Measurements from ENCODE around the gene MAP3K10.
A peak's percentile ranks its signal among the peaks of the same experiment; 100 is the strongest.
"Not testable (repeated sequence)": the region's sequence is repeated elsewhere in the genome, so short reads cannot be mapped to it uniquely, and the experiment has no call there.

Gene MAP3K10

DNA sequence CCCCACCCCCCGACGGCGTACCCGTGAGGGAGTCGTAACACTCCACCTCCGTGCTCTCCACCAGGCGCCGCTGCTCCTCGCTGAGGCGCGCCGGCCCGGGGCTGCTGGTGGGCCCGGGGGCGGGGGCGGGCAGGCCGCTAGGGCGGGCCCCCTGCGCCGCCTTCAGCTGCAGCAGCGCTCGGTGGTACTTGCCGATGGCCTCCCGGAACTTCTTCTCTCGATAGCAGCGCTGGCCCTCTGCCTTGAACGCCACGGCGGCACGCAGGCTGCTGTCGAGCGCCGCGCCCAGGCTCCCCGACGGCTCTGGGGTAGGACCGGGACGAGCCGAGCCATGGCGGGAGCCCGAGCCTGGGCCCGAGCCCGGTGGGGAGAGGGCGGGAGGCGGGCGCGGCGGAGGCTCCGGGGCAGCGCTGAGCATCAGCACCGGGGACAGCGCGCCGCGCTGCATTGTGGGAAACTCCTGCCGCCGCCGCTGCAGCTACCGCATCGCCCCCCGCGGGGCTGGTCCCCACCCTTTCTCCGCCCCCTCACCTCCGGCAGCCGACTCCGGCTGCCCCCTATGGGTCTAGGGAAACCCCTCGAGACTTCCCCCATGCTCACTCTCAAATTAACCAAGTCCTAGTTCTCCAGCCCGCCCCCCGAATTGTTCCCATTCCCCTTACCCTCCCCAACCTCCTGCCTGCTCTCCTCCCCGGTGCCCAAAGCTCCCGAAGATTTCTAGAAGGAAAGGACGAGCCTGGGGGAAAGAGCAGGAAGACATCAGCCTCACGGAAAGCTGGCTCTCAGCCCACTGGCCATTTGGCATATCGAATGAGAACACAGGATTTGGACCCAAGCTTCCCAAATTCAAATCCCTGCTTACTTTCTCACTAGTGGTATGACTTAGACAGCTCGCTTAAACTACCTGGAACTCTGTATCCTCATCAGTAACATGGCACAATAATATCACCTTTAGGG is 27.0 kb downstream of the MAP3K10 start, which contains the start of gene TTC9B:
Gene TTC9B (minus strand): TSS at position 451 of the 957 bp plus-strand sequence. CDS start 3 bp downstream, at position 448.
- no peak for DNase-seq

DNA sequence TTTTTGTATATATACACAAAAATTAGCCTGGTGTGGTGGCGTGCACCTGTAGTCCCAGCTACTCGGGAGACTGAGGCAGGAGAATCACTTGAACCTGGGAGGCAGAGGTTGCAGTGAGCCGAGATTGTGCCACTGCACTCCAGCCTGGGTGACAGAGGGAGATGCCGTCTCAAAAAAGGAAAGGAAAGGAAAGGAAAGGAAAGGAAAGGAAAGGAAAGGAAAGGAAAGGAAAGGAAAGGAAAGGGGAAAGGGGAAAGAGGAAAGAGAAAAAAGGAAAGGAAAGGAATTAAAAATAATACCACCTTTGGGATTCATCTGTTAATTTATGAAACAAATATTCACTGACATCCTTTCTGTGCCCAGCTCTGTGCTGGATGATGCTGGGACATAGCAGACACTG is 27.8 kb downstream of the MAP3K10 start:
- not testable (repeated sequence) for DNase-seq

DNA sequence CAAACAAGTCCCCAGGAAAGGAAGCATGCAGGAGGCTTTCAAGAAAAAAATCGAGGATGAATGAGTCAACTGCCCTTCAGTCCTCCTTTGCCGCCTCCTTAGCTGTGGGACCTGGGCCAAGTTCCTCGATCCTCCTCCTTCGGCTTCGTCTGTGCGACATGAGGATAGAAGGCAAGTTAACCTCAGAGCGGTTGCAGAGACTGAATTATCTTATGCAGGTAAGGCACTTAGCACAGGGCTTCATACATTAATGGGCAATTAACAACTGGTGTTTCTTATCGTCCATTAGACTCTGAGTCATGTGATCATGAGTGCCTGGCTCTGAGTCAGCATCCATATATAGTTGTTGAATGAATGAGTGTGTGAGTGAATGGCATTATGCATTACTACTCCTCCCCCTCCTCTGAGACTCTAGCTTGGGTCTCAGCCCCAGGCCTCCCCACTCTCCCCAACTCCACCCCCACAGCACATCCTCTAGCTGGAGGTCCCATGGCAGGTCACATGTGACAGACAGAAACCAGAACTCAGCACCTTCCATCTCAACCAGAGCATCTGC is 28.6 kb downstream of the MAP3K10 start:
- no peak for DNase-seq

DNA sequence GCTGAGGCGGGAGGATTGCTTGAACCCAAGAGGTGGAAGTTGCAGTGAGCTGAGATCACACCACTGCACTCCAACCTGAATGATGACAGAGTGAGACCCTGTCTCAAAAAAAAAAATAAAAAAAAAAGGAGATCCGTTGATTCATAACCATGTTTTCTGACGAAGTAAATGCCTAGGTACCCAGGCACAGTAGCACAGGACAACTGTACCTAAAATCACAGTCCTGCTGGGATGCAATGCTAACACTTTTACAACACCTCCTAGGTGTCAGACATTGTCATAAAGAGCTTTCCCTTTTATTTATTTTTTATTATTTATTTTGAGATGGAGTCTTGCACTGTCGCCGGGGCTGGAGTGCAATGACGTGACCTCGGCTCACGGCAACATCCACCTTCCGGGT is 29.4 kb downstream of the MAP3K10 start:
- DNase-seq = no peak

DNA sequence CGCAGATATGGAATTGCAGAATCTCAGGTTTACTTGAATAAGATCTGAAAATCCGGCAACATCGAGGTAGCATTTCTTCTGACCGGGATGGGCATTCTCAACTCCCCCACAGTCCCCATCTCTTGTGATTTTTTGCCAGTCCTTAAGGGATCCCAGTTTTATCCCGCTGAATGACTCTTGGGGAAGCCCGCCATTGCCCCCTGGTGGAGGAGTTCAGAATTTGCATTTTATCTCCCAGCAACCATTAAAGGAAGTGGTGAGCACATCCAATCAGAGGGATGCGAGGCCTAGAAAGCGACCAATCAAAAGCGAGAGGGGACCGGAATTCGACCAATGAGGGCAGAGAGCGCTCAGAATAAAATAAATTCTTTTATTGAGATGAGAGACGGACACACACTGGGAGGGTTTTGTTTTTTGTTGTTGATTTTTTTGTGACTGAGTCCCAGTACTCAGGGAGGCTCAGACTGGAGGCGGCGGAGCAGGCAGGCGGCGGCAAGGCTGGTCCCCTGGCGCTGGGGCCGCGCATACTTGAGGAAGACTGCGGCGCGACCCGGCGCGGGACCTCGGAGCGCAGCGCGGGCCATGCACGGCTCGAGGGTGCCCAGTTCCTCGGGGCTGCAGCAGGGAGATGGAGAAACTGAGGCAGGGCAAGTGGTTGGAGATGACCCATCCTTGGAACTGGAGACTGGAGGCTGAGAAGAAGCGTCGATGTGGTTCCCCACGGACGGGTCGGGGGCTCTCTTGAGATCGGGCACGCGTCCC is 30.8 kb downstream of the MAP3K10 start:
- peak; percentile 35 for DNase-seq

DNA sequence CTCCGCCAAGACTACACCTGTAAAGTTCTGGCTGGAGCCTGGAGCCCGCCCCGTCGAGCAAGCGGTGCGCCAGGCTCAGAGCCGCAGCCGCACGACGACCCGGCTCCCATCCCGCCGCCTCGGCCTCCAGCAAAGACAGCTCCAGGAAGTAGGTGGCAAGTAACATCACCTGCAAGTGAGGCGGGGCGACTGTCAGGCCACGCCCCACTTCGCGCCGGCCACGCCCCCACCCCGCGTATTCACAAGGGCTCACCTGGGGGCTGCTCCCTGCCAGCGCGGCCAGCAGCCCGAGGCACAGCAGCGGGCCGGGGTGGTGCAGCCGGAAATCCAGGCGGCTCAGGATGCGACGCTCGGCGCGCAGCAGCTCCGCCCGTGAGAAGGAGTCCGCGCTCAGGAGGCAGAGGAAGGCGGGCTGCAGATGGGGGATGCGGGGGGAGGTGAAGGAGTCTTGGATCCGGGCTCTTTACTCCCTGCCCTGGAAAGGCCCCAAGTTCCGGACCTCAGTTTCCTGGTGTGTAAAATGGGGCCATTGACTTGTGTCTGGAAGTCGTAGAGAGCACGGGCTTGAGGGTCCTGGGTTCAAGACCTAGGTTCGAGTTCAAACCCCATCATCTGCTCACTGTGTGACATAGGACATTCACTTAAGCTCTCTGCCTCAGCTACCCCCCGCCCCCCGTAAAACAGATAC is 32.1 kb downstream of the MAP3K10 start:
- DNase-seq = no peak

DNA sequence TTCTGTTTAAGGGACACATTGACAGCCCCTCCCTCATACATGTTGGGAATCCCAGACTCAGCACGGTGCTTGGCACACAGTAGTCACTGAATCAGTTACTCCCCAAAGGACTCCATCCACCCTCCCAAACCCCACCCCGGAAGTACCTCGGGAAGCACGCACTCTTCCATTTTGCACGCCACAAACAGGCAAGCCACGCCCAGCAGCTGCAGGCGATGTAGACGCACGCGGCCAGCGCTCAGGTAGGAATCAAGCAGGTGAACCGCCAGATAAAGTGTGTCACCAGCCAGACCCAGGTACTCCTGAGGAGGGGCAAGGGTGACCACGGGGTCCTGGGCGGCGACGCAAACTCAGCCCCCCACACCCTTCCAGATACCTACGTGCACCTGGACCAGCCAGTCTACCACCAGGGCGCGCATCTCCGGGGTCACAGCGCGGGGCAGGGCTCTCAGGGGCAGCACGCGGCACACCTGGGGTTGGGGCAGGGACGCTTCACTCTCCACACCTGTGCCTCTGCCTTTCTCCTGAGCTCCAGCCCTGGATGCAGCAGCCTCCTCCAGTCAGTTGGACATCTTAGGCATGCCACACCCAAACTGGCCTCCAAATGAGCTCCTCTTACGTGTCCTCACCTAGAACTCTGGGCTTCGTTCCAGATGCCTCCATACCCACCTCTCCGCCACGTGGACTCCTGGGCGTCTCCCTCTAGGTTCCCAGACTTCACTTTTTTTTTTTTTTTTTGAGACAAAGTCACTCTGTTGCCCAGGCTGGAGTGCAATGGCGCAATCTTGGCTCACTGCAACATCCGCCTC is 33.3 kb downstream of the MAP3K10 start:
- DNase-seq = no peak

DNA sequence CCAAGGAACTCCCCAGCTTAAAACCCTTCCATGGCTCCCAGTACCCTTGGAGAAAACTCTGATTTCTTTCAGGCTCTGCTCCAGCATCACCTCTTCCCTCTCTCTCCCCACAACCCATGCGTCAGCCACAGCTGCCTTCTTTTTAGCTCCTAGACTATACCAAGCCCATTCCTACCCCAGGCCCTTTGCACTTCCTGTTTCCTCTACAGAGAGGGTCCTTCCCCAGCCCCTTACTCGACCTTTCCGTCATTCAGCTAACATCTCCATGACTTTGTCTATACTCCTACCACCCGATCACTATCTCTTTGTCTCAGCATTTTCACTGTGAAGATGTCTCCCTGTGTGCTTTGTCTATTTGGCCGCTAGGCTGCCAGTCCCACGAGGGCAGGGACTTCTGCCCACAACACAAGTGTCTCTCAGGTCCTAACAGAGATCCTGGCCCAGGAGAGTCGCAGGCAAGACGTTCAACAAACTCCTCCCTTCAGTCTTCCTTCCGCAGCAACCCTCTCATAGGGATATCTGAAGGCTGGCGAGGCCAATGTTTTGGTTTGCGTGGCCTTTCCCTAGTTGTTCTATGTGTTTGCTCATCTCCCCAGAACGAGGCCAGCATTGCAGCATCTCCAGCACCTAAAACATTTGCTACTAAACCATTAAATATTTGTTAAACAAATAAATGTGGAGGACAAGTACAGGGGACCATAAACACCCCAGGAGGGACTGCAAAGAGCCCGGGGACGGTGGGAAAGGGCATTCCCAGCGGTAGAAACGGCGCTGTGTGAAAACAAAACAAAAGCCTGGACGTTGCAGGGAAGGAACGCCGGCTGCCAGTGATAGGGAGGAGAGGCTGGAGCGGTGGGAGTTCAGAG is 34.4 kb downstream of the MAP3K10 start:
- DNase-seq = no peak

DNA sequence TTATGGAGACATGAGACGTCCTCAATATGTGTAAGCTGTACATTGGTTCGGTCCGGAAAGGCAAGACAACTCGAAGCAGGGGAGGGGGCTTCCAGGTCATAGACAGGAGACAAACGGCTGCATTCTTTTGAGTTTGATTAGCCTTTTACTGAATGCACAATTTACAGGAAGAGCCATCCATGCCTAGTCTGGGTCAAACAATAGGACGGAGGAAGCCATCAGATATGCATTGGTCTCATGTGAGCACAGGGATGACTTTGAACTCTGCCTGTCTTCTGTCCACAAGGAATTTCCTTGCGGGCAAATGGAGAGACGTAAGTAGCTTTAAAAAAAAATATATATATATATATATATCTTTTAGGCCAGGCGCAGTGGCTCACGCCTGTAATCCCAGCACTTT is 37.1 kb downstream of the MAP3K10 start:
- no peak for DNase-seq

DNA sequence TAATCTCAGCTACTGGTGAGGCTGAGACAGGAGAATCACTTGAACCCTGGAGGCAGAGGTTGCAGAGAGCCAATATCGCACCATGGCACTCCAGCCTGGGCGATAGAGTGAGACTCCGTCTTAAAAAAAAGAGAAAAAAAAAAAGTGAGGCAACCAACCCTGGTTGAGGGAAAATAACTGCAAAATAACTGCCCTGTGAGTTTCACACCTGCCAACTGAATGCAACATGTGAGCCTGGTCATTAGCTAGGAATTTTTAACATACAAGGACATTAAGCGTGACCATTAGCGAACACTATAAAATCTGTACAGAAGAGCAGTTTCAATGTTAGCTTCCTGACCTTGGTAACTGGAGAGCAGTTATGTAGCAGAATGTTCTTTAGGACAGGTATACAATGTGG is 37.6 kb downstream of the MAP3K10 start:
- DNase-seq = no peak

DNA sequence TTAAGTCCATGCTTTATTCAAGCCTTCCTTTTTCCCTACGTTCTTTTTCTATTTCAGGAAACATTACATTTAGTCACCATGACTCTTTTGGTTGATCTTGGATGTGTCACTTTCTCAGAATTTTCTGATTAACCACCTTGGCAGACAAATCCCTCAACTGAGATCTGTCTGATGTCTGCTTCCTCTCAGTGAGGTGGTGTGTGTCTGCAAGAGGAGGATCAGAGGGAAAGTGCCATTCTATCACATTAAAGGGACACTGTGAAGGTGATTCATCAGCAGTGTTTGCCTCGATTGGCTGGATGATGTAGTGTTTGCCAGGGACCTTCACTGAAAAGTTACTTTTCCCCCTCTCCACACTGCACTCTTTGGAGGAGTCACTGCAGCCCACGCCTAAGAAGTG is 38.3 kb downstream of the MAP3K10 start:
- DNase-seq = no peak

DNA sequence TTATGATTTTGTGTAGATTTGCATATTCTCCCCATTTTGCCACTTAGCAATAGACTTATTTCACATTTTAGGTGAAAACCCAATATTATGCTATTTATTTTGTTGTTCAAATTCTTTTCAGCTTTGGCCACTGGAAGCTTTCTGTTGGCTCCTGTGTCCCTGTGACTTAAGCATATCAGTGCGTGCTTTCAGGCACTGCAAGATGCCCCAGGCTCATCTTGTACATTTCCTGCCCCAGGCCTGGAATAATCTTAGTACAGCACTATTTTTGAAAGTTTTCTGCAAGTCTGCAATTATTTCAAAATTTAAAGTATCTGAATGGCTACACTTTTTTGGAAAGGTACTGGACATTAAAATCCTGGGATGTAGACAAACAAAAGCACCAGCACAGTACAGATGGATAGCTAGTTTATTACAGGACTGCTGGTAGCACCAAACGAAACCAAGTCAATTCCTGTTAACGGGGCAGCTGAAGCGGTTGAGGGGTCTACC is 38.7 kb downstream of the MAP3K10 start:
- no peak for DNase-seq

DNA sequence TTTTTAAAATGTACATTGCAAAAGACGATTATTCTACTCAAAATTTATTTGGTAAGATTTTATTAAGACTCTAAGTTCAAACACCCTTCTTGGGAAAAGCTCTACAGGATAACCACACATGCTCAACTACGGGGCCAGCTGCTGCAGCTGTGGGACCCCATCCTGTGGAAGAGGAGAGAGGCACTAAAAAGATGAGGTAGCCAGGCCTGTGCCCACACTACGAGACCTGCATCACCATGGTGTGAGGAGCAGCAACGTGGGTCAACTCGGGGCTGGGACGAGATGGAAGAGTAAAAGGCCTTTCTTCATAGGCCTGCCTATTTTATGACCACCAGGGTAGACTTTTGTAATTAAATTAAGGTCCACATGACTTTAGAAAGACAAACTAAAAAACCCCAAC is 39.8 kb downstream of the MAP3K10 start:
- DNase-seq = no peak

DNA sequence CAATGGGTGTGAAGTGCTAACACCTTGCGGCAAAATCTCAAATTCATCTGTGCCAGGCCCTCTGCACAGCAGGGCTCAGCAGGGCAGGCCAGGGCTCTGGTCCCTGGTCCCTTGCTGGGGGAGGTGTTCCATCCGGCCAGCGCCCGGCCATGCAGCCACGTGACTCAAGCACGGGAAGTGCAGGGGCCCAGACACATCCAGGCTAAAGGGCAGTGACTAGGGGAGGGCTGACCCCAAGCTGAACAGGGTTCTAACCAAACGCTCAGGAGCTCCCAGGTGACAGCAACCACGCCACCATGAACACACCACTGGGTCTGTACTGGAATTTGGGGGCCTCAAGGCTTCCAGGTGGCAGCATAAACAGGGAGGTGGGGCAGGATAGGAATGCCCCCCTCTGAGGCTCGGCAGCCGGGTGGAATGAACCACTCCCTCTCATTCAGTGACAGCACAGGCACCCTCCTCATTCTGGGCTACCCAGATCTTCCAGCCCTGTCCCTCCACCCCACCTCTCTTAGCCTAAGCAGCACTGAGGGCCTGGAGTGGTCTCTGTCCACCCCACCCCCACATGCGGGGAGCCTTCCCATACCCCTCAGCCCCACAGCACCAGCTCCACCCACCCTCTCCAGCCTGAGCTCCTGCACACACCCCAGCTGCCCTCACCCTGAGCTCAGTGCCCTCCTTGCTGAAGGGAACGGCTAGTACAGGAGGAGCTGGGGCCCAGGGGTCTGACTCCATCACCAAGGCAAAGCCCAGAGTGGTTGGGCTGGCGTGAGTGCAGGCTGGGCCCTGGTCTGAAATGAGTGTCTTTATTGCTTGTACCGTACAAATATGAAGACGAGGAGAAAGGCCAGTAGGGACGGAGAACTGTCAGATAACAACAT is 40.6 kb downstream of the MAP3K10 start:
- no peak for DNase-seq

DNA sequence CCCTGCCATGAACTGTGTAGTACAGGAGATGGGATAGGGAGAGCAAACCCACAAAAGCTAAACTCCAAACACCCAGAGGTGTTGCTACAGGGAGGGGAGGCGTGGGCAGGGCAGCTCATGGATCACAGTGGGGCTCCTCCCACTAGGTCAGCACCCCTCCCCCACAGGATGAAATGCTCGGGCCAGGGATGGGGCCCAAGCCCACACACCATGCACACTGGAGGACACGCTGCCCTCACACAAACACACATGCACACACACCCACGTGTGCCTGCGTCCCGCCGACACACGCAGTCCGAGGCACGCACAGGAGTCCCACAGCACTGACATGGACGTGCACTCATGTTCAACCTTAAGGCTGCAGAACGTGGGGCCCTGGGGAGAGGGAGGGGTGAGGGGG is 41.3 kb downstream of the MAP3K10 start:
- DNase-seq = no peak

DNA sequence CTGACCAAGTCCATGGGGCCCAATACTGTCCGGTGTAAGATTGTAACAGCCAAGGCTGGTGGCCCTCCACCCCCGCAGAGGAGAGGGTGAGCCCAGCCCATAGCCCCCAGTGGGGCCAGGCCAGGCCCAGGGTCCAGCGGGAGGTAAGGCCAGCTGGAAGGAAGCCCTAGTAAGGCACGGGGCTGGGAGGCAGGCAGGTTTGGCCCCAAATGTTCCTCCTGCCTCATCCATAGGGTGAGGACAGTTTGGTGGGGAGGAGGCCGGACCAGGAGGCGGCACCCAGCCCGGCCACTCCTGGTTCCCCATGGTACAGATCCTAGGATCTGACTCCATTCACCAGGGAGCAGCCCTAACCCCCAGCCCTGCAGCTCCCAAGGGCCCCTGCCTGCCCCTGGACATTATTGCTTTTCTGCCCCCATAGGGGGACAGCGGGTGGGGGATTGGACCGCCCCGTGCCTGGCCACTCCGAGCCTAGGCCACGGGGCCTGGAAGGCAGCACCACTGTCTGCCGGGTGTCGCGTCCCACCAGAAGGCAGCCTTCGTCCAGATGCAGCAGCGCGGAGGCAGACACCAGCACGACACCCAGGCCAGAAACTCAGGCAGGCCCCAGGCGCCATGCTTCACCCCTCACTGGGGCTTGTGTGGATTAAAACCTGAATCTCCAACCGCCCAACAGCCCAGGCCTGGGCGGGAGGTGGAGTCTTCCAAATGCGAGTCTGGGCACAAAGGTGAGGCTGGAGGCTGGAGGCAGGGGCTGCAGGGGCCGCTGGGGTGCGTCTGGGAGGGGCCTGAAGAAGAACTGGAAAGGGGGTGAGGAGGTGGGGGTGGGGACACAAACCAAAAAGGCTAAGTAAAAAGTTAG is 42.0 kb downstream of the MAP3K10 start:
- DNase-seq = no peak

DNA sequence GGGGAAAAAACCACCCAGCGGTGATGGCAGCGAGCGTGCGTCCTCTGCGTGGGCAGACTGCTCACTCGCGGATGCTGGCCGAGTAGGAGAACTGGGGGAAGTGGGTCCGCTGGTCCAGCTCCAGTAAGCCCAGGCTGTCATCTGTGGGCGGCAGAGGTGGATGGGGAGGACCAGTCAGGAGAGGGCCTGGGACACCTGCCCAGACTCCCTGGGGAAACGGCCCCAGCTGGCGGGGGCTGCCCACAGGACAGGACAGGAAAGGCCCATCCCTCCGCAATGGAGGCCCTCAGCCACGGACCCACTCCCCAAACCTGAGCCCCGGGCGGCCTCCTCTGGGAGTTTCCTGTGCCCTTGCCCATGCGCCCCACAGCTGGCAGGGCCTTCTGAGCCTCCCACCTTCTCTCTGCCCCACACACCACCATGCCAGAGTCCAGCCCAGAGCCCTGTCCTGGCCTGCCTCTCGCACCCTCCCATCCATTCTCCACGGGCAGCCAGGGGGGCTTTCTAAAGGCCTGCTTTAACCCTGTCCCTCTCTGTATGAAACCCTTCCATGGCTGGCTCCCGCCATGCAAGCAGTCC is 42.7 kb downstream of the MAP3K10 start:
- no peak for DNase-seq

DNA sequence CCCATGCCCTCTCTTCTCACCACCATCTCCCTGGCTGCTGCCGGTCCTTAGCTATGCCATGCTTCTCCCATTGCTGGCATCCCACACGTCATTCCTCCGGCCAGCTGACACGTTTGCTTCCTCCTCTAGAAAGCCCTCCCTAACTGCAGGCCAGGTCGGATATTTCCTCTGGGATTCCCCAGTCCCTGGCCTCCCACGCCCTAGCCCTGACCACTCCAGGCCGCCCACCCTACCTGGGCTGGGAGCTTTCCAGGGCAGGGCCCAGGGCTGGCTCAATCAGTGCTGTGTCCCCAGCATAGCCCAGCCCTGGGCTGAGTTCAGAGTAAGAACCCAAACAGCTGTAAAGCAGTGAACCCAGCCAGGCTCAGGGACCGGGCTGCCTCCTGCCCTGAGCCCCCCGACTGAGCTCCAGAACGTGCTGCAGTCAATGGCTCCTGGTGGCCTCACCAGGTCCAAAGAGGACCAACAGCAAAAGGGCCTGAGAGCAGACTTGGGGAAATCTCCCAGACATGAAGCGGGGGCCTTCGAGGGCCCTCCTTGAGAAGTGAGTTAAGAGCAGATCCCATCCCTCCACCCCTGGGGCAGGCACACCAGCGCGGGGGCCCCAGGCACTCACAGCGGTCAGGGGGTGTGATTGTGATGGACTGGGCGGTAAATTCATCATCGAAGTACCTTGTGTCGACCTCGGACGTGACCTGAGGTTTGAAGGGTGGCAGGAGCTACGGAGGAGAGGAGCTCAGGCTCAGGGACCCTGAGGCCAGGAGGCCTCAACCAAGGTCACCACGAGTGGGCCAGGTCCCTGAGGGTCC is 43.4 kb downstream of the MAP3K10 start:
- no peak for DNase-seq

All from NCI-H2171 (cell line).